Nephron progenitor cell (in vitro differentiated cells): ENCODE data around the gene CCDC77.
A peak's percentile ranks its signal among the peaks of the same experiment; 100 is the strongest.

Source experiments
- DNase-seq: peaks from one replicate; pipeline ENCODE4 v3.0.0; 2021
- H3K27ac Mint-ChIP-seq: 2 replicates; pipeline ENCODE4 v1.8.0; 2021; ENCODE audit warnings: mild to moderate bottlenecking, moderate library complexity, mixed read lengths
- H3K27me3 Mint-ChIP-seq: 2 replicates; pipeline ENCODE4 v1.8.0; 2021; ENCODE audit warnings: mild to moderate bottlenecking, low read depth, mixed read lengths; ENCODE audit not compliant: poor library complexity
- H3K36me3 Mint-ChIP-seq: 2 replicates; pipeline ENCODE4 v1.8.0; 2021; ENCODE audit warnings: low read depth, mixed read lengths
- H3K4me1 Mint-ChIP-seq: 2 replicates; pipeline ENCODE4 v1.8.0; 2021; ENCODE audit warnings: mixed read lengths
- H3K4me3 Mint-ChIP-seq: 2 replicates; pipeline ENCODE4 v1.8.0; 2021; ENCODE audit warnings: mild to moderate bottlenecking, moderate library complexity, mixed read lengths
- H3K9me3 Mint-ChIP-seq: 2 replicates; pipeline ENCODE4 v1.8.0; 2021; ENCODE audit warnings: mild to moderate bottlenecking, moderate library complexity, mixed read lengths
- CTCF ChIP-seq: fragments of 200-600 bp; sonication (generic); IDR thresholded peaks from 2 replicates; pipeline ENCODE4 v1.5.0; 2021; ENCODE audit warnings: antibody characterized with exemption

The CCDC77 gene

DNA sequence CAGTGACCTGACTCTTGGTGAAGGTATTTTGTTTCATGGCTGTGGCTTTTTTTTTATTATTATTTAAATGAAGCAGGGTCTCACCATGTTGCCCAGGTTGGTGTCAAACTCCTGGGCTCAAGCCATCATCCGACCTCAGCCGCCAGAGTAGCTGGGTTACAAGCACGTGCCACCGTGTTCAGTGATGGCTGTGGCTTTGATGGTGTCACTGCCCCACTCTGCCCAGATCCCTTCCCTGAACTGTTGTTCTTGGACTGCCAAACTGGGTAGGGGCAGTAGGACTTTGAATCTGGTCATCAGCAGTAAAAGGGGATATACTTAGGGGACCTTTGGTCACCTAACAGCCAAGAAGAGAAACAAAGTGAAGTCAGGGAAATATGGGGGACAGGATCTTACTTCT is 77.7 kb downstream of the CCDC77 start:
- no peak for TF ChIP-seq CTCF
- Mint-ChIP-seq H3K27me3 (peaks cover 15% of the 10 kb centered on the region), H3K27ac (peak overlapping the region; percentile 12), H3K4me1 (peaks cover 43% of the 10 kb centered on the region), H3K4me3 (no peak overlapping the region), H3K9me3 (no peaks in the 10 kb centered on the region), H3K36me3 (peaks cover 5% of the 10 kb centered on the region)
- DNase-seq: no peak

GRCh38 chr12:480831-481816 is 79.7 kb downstream of the CCDC77 start:
- no peak for TF ChIP-seq CTCF
- H3K9me3 Mint-ChIP-seq: no peaks in the 10 kb centered on the region
- no peak overlapping the region for H3K4me3 Mint-ChIP-seq
- peaks cover 12% of the 10 kb centered on the region for H3K27me3 Mint-ChIP-seq
- no peak for DNase-seq
- H3K4me1 Mint-ChIP-seq: peaks cover 24% of the 10 kb centered on the region
- H3K36me3 Mint-ChIP-seq: peaks cover 9% of the 10 kb centered on the region
- no peak overlapping the region for H3K27ac Mint-ChIP-seq

DNA sequence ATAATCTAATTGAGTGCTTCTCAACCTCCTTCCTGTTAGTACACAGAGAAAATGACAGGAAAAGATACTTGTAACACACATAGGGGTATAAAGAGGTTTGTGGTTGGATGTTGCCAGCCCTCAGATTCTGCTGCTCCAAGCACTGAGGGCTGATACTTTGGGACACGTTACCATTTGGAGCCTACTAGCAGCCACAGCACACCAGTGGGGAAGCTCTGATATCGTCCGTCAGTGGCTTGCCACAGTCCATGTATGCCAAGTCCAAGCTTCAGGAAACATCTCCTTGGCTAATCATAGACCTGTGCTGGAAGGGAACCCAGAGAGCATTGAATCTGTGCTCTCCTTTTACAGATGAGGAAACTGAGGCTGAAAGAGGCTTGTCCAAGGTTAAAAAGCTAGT is 80.6 kb downstream of the CCDC77 start:
- TF ChIP-seq CTCF: no peak
- Mint-ChIP-seq H3K4me1 (peaks cover 24% of the 10 kb centered on the region), H3K36me3 (peaks cover 16% of the 10 kb centered on the region), H3K27ac (no peak overlapping the region), H3K27me3 (peaks cover 17% of the 10 kb centered on the region), H3K9me3 (peaks cover 7% of the 10 kb centered on the region), H3K4me3 (no peak overlapping the region)
- no peak for DNase-seq

DNA sequence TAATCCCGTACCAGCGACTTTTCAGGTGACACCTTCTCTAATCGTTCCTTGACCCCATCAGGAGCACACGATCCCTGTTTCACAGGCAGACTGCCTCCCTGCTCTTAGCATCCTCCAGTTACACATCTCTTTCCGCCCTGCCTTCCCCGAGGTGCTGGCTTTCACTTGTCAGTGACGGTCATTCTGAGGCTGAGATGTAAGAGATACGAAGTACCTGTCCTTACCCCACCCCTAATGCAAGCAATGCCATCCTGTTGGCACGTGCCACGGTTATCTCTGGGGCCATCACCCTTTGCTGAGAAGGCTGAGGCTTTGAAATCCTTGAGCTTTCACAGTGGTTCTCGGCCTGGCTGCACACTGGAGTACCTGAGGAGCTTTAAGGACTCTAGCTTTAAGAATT is 82.7 kb downstream of the CCDC77 start:
- peaks cover 28% of the 10 kb centered on the region for H3K9me3 Mint-ChIP-seq
- no peak overlapping the region for H3K4me3 Mint-ChIP-seq
- no peak for TF ChIP-seq CTCF
- H3K27ac Mint-ChIP-seq: peak overlapping the region; percentile 60
- peaks cover 19% of the 10 kb centered on the region for H3K36me3 Mint-ChIP-seq
- peaks cover 24% of the 10 kb centered on the region for H3K4me1 Mint-ChIP-seq
- peaks cover 17% of the 10 kb centered on the region for H3K27me3 Mint-ChIP-seq
- DNase-seq: no peak

GRCh38 chr12:490260-490659 is 88.8 kb downstream of the CCDC77 start:
- H3K4me3 Mint-ChIP-seq: no peak overlapping the region
- H3K4me1 Mint-ChIP-seq: peaks cover 8% of the 10 kb centered on the region
- peaks cover 21% of the 10 kb centered on the region for H3K36me3 Mint-ChIP-seq
- no peak for DNase-seq
- no peak overlapping the region for H3K27ac Mint-ChIP-seq
- H3K9me3 Mint-ChIP-seq: peaks cover 73% of the 10 kb centered on the region
- TF ChIP-seq CTCF: no peak
- peaks cover 15% of the 10 kb centered on the region for H3K27me3 Mint-ChIP-seq
